GM21619 (cell line): ENCODE data around the gene PLIN1.

Experiments used
- ATAC-seq: cut with Tn5 transposase; IDR thresholded peaks from one replicate; pipeline ENCODE4 v1.9.1; 2021; ENCODE audit not compliant: unreplicated experiment

The PLIN1 gene

DNA sequence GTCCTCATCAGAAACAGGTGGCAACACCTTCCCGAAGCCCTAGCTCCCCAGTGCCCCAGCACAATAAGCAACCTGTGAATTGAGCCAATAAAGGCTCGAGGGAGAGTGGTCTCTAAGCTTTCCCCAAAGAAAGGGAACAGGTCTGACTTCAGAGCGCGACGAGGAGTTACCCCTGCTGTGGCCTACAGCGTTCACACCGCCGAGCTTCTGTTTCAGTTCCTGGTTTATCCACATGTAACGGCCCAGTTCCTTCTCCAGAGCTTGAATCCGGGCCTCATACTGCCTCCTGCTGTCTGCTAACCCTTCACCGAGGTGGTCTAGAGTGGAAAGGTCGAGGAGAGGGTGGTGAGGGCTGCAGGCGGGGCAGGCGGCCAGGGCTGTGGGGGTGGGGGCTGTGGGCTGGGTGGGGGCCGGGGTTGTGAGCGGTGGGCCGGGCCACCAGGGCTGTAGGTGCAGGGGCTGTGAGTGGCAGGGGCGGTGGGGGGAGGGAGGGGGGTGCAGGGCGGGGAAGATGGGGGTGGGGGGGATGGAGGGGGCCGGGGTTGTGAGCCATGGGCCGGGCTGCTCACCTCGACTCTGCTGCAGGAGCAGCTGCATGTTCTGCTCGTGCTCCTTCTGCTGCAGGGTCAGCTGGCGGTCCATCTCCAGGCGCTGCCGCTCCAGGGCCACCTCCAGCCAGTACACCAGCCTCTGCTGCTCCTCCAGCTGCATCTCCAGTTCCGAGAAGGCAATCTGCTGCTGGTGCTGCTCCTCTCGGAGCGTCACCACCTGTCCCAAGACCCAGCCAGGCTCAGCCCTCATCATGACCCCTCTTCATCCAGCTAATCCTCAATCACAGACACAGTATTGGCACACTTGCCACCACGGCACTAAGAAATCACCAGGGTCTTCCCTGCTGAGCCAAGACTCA is 50.1 kb downstream of the PLIN1 start:
- ATAC-seq = no peak

DNA sequence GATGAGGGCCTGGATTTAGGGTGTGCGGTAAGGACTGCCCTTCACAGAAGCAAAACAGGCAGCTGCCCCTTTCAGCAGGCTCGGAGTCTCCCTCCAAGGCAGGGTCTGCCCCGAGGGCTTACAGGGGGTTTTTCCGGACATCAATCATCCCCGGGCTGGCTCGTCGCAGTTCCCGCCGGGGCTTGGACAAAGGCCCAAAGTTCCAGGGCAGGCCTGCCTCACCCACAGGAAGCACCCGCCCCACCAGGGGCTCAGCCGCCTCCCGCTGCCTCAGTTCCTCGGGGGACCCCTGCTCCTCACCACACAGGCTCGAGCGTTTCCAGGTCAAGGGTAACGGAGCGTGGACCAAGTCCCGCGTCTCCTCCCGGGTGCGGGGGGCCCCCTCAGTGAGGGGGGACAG is 50.9 kb downstream of the PLIN1 start:
- no peak for ATAC-seq

DNA sequence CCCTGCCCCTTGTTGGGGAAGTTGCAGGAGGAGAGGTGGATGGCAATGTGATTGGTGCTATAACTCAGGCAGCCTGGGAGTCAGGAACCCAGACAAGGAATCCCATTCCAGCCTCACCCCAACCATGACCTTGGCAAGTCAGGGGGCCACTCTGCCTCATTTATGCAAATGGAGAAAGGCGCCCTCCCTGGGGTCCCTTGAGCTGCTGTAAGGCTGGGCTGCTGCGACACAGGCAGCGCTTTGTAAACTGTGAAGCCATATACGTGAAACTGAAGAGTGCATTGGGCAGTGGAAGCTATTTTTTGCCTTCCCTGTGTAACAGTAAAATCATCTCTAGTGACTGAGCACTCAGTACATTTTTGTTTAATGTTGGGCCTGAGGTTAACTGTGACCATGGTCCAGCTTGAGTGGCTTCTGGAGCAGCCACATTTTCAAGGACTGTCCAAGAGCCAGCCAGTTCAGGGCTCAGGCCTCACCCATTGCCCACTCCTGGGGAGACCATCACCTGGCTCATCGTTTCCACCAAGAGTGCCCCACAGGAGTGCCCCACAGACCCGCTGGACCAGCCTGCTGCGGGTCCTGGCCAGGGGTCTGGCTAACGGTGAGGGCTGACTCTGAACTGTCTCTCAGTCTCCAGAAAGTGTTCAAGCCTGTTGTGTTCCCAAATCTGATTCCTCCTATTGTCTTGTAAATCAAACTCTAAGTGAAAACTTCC is 51.8 kb downstream of the PLIN1 start:
- no peak for ATAC-seq

DNA sequence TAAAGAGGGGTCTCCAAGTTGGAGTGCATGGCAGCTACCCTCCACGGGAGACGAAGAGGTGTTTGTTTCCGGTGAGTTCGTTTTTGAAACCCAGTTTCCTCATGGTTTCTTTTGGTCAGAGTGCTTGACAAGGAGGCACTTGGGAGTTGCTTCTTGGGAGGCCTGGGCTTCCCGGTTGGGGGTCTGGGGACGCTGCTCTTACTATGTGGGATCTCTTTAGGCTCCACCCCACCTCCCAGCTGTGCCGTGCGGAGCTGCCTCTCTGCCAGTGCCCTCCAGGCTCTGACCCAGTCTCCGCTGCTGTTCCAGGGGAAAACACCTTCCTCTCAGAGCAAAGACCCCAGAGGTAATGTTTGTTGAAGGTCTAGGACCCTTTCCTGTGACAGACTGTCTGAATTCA is 53.5 kb downstream of the PLIN1 start:
- ATAC-seq = no peak

DNA sequence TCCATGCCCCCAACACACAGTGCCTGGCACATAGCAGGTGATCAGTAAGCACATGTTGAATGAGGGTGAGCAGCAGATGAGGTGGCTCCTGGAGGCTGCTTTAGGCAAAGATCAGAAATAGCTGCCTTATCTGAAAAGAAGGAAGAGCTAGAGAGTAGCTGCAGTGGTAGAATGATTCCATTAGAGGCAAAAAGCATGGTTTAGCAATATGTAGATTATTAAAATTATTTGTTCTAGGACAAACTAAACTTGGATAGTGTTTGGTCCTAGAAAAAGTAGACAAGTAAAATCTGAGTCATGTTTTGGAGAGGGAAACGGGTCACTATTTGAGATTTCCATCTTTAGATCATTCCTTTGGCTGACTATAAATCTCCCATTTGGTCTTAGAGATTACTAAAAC is 56.0 kb downstream of the PLIN1 start:
- no peak for ATAC-seq

DNA sequence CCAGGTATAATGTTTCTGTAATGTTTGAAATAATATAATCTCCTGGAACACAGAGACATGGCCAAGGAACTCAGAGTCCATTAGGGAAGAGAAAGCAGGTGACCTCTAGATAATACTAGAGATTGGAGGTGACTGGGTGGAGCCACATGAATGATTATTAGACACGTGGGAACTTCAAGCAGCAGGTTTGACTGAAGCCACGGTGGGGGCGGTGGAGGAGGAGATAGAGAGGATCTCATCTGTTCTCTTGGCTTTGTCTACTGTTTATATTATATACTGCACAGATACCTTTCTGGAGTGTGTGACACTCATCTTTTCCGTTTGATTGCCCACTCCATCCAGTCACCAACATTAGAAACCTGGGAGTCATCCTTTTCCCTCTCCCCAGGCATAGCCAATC is 57.6 kb downstream of the PLIN1 start:
- no peak for ATAC-seq

DNA sequence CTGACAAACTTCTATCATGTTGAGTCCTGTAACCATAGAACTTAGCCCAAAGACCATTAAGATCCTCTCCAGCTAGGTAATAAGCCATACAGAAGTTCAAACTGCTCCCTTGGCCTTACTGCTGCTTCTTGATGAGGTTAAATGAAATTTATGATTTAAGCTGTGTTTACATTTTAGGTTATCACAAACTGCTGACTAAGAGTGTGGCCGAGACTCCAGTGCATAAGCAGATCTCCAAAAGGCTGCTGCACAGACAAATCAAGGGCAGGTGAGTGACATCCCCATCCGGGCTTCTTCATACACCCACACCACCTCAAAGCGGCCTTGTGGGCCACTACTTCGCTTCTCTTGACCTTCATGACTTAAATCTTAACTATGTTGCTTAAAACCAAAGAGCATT is 62.9 kb downstream of the PLIN1 start:
- ATAC-seq = no peak

DNA sequence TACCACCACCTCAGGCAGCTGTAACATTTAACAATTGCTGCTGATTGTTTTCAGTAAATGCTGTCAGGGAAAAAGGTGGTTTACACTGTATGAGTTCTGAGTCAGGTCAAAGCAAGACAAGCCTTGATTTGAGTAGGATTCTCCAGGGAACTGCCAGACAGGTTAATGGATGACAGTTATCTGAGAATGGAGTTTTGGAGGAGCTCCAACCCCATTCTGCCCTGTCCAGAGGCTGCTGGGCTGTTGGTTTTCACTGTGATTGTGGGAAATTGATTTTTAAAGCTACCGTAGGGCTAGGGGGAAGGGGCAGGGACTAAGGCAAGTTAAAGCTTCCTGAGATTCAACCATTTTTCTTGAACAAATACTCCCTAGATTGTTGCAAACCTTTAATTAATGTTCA is 64.0 kb downstream of the PLIN1 start:
- no peak for ATAC-seq
